ENCODE data around the gene AHDC1. TPM values are rescaled to one million over a fixed set of nuclear protein-coding genes. Genes with fewer than 3 reads are reported as not detected.

The AHDC1 gene
- total and polyA plus RNA-seq, 9 donors = 11.2 to 159 (median 82.1) TPM

GRCh38 chr1:27570784-27571183 is 33.2 kb downstream of the AHDC1 start:
- Histone ChIP-seq H3K4me1 (ENCODE audit: insufficient read depth) (peaks cover 64% of the 10 kb centered on the region), H3K27ac (peak overlapping the region; percentile 50 to 89), H3K9me3 (no peaks in the 10 kb centered on the region), H3K36me3 (no peaks in the 10 kb centered on the region), H3K4me3 (no peak overlapping the region), H3K27me3 (no peaks in the 10 kb centered on the region)
- 35 to 42% (median 38%) methylated on average over 3 of the region's 3 CpGs for WGBS, 3 donors
- no peak for TF ChIP-seq EP300 (IDR thresholded peaks at IDR 0.05)
- TF ChIP-seq CTCF (IDR thresholded peaks at IDR 0.05) = no peak
- TF ChIP-seq POLR2A (IDR thresholded peaks at IDR 0.05) = no peak
- intact Hi-C loops (cut with DNase I) = loop anchor here in 1 of 4 donors (10.0 kb wide), 1 partner anchor 46 kb away; no protein-coding TSS in a partner anchor
- DNase-seq = peak in 4 of 5 donors; percentile 36 to 57 (median 54)

DNA sequence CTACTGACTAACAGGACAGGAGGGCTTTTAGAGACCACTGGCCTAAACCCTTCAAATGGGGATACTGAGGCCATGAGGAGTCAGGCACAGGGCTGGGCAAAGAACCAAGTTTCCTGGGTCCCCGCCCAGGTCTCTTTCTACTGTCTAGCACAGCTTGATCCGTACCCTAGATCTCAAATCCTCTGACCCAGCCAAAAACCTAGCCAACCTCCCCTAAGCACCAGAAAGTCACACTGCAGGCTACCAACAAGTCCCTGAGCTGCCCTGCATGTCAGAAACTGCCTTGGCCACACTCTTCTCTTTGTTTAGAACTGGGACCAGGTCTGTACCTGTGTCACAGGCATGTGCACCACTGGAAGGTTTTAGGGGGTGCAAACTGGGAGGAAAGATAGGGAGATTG is 33.6 kb downstream of the AHDC1 start:
- 30 to 40% (median 37%) methylated on average over 2 of the region's 2 CpGs for WGBS, 3 donors
- Histone ChIP-seq H3K27me3 (no peaks in the 10 kb centered on the region), H3K36me3 (no peaks in the 10 kb centered on the region), H3K27ac (peak overlapping the region; percentile 50 to 89), H3K4me3 (no peak overlapping the region), H3K4me1 (ENCODE audit: insufficient read depth) (peaks cover 66% of the 10 kb centered on the region), H3K9me3 (no peaks in the 10 kb centered on the region)
- DNase-seq = peak in 3 of 5 donors; percentile 45 to 53 (median 51)
- intact Hi-C loops (cut with DNase I) = loop anchor here in 1 of 4 donors (10.0 kb wide), 1 partner anchor 46 kb away; no protein-coding TSS in a partner anchor
- TF ChIP-seq CTCF (IDR thresholded peaks at IDR 0.05) = no peak
- TF ChIP-seq POLR2A (IDR thresholded peaks at IDR 0.05) = no peak
- no peak for TF ChIP-seq EP300 (IDR thresholded peaks at IDR 0.05)

- TF ChIP-seq EP300 (IDR thresholded peaks at IDR 0.05) (no peak), POLR2A (IDR thresholded peaks at IDR 0.05) (no peak), CTCF (IDR thresholded peaks at IDR 0.05) (no peak)
- Histone ChIP-seq H3K27me3 (no peaks in the 10 kb centered on the region), H3K4me1 (ENCODE audit: insufficient read depth) (peaks cover 72% of the 10 kb centered on the region), H3K4me3 (no peak overlapping the region), H3K27ac (peak overlapping the region; percentile 50 to 89), H3K9me3 (no peaks in the 10 kb centered on the region), H3K36me3 (no peaks in the 10 kb centered on the region)
- DNase-seq = peak in 4 of 5 donors; percentile 43 to 63 (median 49)
- intact Hi-C loops (cut with DNase I) = loop anchor here in 2 of 4 donors (5.0 to 10.0 kb wide), 2 partner anchors 33 to 45 kb away; partner anchors contain the start of gene AHDC1 (in 1 of the 2)
- WGBS, 3 donors = 43 to 48% (median 47%) methylated on average over 14 of the region's 14 CpGs
These were observed 34.2 kb downstream of the AHDC1 start for GRCh38 chr1:27569506-27570291.

DNA sequence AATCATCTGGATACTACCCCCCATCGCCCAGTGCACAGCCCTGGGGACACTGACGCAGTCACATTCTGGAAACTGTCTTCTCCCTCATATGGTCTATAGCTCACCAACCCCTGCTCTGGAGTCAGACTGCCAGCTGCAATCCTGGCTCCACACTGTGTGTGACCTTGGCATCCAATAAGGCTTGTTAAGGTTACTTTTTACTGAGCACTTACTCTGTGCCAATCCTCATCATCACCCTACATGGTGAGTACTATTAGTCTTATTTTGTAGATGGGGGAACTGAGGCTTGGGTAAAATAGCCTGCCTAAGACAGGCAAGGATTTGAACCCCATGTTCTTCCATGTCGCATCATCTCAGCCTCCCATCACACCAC is 34.9 kb downstream of the AHDC1 start:
- H3K27ac ChIP-seq = peak overlapping the region; percentile 88 to 89
- H3K36me3 ChIP-seq = no peaks in the 10 kb centered on the region
- H3K27me3 ChIP-seq = no peaks in the 10 kb centered on the region
- no peaks in the 10 kb centered on the region for H3K9me3 ChIP-seq
- DNase-seq = no peak
- TF ChIP-seq POLR2A (IDR thresholded peaks at IDR 0.05) (no peak), EP300 (IDR thresholded peaks at IDR 0.05) (no peak), CTCF (IDR thresholded peaks at IDR 0.05) (no peak)
- H3K4me1 ChIP-seq (ENCODE audit: insufficient read depth) = peaks cover 72% of the 10 kb centered on the region
- intact Hi-C loops (cut with DNase I) = loop anchor here in 1 of 4 donors (5.0 kb wide), 1 partner anchor 33 kb away; the partner anchor contains the start of gene AHDC1
- WGBS, 3 donors = 58 to 63% (median 59%) methylated on average over 3 of the region's 3 CpGs
- H3K4me3 ChIP-seq = peak overlapping the region; percentile 34

Data from ovary (tissue), 9 donors.